ENCODE data around the gene PDZD2.
"Not testable (repeated sequence)": the region's sequence is repeated elsewhere in the genome, so short reads cannot be mapped to it uniquely, and the experiment has no call there.

PDZD2 gene

DNA sequence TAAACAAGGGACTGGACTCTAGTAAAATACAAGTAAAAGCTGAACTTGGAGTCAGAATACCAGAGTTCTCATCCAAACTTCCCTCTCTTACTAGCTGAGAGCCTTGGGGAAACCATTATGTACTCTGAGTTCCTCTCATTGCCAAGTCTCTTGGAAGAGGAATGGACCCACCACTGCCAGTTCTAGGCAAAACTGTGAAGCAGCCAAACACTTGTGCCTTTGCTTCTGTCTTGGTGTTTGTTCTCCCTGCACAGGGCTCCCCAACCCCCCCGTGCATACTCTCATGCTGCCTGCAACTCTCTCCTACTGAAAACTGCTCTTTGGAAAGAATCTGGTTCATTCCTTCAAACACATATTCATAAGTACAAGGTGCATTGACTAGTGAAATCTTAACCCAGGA, 102.6 kb downstream of the PDZD2 start:
- DNase-seq, result no peak

DNA sequence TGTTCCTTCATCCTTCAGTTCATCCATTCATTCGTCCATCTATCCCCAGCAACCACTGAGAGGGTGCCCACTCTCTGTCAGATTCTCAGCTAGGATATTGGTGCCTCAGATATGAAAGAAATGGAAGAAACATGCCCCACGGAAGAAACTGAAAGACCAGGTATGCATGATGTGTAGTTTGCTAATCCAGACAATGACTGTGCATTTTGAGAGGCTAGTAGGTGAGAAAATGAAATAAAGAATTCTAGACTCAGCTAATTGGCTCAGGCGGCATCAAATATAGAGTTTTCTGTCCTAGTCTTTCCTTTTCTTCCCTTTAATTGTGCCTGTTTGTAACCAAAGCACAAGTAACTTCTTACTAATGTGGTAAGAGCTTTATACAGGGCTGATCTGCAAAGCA, 104.7 kb downstream of the PDZD2 start:
- DNase-seq, result no peak

DNA sequence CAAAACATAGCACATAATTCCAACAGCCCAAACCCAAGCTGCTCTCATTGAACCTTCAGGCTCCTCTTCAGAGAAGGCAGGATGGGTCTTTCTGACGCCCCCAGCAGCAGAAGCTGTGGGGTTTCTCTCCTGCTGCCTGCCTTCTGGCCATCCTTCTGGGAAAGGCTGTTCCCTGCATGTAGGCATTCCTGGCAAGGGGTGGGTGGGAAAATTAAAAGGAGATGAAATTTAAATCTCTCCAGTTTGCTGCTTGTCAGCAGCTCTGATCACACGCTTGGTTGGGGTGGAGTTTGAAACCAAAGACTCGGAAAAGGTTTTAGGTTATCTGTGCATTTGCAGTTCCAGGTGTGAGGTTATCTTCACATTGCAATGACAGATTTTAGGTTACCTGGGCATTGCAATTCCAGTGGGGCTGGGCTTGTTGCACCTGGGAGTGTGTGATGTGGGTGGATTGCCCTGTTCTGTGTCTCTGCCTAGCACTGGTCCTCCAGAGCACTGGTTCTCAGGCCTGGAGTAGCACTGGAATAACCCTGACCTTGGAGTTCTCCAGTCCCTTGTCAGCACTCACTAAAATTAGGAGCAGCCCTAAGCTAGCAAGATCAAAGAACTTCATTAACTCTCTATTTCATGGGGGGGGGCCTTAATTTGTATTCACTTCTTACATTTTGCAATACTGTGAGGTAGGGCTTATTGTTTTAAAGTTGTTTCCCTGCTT, 109.7 kb downstream of the PDZD2 start:
- DNase-seq, result no peak

DNA sequence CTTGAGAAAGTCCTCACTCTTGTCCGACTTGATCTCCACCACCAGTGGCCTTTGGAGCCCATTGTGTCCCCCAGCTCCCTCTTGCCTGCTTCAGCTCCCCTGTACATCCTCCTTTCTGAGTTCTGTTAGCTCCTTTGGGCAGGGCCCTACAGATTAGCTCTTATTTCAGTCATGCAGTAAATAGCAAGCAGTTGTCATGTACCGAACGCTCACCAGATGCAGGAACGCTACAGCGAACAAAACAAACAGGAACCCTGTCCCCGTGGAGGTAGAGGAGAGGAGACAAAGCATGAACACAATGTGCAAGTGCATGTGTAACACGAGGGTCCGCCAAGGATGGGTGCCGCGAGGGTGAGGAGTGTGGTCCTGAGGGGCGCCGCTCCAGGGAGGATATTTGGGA, 111.3 kb downstream of the PDZD2 start:
- DNase-seq, result no peak

DNA sequence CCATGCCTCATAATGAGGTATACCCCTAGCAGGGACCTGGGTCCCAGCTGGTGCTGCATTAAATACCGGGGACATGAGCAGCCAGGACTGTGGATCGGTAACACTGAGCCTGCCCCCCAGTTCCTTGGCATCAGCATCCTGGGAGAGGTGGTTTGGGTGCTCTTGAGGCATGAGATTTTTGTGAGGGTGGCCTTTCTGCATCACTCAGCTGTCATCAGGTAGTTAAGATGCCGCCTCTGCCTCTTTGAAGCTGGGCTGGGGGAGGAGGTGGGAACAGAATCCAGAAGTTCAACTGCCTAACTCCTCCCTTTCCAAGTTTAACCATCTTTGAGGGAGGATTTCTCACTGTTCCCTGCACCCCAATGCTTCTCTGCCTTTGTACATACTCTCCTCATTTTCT, 112.7 kb downstream of the PDZD2 start:
- DNase-seq, result no peak

DNA sequence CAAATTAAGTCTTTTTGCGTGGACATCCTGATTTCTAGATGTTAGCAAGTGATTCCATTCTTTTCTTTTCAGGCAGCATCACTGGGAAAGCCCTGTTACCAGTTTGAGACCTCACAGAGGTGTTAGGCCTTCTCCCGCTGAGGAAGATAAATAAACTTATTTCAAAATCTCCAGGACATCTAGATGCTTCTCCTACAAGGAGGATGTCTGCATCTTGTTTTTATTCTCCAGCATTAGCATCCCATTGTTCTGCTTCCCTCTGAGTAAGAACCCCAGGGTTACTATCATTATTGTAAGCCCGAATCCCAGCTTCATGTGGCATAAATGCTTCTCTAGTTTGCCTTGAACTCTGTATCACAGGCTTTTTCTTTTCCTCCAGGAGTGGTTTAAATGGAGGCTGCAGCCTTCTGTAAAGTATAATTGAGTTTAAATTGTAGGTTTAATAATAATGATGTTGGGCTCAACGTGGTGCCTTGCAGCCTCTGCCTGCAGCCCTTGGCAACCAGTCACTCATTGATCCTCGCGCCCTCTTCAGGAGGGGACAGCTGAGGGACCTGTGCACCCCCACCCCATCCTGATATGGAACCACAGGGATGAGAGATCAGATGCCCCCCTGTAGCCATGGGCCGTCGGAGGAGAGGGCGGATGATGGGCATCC, 114.9 kb downstream of the PDZD2 start:
- no peak for DNase-seq

DNA sequence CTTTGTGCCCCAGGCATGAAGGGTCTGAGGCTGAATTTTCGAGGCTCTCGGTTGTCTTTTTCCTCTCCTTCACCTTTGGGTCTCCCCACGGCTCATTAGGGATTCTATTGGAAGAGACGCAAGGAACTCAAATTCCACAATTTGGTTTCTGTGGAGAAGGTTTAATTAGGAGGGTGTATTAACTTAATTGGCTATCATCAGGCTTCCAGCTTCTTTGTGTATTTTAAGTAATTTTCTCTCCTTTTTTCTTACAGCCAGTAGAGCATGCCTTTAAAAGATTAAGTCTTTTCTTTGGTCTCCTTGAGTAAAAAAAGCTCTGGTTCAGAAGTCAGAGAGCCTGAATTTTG, 115.4 kb downstream of the PDZD2 start:
- DNase-seq, result no peak

DNA sequence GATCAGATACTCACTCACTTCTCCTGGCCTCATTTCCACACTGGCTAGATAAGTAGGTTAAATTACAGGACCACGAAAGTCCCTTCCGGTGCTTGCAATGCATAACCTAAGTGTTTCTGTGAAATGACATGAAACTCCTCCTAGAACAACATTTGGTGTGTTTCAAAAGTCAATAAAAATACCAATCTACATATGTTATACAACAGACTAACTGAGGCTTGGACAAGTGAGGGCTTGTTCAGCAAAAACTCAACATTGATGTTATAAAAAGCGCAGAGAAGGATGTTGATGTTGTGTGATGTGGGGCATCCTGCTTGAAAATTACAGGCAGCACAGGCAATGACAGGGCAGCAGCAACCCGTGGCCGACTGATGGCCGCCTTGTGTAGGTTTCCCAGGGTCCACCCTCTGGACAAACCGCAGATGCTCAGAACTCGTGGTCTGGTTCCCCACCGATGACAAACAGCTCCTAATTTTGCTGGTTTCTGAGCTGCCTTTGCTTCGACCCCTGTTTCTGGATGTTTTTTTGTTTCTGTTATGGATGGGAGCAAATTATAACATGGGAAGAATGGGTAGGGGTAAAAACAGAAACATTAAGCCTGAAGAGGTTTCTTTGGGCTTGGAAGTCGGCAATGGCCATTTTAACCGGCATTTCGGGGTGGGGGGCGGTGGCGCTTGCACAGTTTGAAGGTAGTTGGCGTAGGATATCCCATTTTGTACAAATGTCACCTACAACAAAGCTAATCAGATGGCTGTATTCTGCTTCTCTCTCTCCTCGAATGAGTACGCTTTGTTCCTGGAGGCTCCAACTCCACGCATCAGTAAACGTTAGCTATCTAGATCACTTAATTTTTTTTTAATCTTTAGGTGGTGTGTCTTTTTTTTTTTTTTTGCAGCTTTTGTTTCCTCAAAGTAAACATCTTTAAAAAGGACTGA, 116.1 kb downstream of the PDZD2 start:
- no peak for DNase-seq

DNA sequence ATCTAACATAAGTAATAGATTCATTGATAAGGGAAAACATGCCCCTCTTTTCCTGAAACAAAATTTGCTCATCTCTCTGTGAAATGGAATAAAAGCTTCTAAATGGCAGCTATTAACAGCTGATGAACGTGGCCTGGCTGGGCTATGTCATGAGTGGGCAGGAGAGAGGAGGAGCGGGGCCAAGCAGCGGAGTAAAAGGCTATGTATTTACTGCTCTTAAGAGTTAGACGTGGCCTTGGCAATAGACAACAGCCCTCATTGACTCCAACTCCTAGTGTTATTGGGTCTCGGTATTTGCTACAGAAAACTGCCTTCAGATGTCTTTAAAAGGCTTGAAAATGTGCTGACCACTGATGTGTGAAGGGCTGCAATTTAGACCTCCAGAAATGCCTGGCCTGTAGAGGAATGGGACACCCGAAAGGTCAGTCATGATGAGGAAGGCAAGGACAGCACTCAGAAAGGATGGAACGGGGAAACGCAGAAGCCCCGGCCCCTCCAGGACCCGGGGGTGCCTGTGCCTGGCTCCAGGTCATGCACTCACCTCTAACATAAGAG, 116.8 kb downstream of the PDZD2 start:
- DNase-seq, result no peak

DNA sequence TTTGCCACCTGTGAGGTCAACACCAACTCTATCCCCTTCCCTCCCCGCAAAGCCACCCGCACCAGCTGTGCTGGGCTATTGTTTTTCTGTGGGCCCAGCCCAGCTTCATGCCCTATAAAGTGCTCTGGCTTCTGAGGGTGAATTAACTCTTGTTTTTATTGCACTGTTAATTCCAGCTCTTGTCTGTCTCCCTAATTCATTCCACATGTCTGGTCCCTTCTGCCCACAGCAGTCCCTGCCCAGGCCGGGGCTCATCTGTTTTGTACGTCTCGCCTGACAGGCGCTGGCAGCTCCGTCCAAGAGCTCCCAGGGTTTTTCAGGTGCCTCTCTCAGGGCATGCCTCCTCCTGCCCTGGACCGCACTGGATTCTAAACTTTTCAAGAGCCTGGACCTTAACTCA, 118.9 kb downstream of the PDZD2 start:
- no peak for DNase-seq

DNA sequence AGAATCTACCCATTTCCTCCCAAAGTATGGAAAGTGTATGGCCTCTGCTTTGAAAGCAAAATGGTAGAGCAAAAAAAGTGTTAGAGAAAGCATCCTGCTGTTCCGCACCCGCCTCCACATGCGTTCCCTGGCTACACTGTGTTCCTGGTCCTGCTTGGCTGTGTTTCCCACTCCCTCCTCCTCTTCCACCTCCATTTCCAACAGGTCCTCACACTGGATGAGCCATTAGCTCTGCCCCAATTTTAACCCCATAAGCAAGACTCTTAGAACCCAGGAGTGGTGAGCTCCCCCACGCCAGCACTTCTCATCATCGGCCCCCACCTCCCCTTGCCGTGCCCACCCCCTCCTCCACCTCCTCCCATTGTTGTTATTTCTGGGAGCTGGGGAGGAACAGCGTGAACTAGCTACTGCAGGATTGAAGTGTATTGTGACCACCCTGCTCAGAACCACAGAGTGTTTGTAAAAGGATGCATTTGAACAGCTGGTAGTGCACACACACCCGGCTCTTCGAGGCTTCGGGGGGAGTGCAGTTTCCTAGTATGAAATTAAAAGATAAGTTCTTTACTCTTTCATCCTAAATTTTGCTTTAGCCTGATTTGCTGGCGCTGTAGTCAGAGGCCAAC, 120.0 kb downstream of the PDZD2 start:
- no peak for DNase-seq

DNA sequence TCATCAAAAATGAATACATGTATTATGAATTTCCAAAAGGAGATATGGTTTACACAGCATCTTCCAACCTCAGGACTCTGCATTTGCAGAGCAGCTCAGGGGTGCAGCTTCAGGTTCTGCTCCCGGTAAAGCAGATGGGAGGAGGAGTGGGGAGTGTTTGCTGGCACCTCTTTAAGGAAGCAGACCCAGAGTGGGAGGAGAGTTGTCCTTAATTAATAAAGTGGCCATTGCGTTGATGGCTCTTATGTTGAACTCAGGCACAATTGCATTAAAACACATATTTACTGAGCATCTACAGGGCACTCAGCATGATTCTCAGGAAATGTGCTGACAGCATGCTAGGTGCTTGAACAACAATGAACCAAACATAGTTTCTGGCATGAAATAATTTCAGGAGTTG, 121.0 kb downstream of the PDZD2 start:
- no peak for DNase-seq

DNA sequence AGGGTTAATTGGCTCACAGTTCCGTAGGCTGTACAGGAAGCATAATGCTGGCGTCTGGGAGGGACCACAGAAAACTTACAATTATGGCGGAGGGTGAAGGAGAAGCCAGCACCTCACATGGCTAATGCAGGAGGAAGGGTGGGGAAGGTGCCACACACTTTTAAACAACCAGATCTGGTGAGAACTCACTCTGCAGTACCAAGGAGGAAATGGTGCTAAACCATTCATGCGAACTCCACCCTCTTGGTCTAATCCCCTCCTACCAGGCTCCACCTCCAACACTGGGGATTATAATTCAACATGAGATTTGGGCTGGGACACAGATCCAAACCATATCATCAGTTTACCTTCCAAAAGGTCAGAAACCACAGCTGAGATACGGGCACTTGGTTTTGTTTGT, 122.9 kb downstream of the PDZD2 start:
- no peak for DNase-seq

DNA sequence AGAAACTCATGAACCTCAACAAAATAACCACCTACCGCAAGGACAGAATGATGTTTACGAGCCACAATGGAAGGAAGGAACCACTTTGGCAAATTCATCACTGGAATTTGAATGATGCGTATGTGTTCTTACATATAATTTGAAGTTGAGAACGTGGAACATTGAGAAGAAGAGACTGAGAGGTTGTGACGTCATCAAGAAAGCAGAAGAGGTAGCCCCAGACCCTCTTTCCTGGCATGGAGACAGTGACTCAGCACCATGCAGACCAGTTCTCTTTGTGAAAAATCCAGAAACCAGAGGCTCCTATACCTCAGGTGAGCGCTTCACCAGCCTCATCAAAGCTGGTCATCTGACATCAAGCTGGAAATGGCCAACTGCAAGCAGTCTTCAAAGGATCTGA, 124.5 kb downstream of the PDZD2 start:
- no peak for DNase-seq

DNA sequence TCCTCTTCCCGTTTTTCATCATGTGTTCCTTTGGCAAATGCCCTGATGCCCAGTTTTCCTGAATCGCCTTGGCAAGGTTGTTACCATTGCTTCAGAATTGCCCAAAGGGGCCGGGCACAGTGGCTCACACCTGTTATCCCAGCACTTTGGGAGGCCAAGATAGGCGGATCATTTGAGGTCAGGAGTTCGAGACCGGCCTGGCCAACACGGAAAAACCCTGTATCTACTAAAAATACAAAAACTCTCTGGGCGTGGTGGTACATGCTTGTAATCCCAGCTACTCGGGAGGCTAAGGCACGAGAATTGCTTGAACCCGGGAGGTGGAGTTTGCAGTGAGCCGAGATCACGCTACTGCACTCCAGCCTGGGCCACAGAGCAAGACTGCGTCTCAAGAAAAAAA, 125.8 kb downstream of the PDZD2 start:
- not testable (repeated sequence) for DNase-seq

DNA sequence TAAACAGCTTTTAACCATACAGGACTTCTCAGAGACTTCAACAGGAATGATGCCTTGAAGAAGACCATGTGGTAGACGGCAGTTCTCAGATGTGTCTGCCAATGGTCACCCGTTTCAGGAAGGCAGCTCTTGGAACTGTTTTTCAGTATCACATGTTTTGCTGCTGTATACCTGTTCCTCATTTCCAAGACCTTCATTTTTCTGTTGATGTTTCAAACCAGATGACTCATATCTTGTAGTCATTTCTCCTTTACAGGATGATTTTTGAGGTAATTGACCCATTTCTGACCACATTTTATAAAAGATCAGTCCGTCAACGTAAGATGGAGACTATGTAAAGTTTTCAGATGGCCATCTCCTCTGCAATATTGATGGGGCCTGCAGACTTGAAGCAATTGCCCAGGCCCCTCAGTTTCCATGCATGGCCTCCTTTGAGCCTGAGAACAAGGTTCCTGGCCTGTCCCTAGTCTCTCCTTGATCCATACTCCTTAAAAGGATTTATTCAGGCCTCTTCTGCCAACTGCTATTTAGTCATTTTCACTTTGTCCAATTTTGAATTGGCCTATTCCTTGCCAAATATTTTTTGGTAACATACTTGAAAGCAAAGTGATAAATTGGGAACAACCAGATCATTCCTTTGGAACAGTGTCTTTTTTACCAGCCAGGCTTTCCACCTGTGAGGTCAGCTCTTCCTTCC, 128.6 kb downstream of the PDZD2 start:
- DNase-seq, result no peak

DNA sequence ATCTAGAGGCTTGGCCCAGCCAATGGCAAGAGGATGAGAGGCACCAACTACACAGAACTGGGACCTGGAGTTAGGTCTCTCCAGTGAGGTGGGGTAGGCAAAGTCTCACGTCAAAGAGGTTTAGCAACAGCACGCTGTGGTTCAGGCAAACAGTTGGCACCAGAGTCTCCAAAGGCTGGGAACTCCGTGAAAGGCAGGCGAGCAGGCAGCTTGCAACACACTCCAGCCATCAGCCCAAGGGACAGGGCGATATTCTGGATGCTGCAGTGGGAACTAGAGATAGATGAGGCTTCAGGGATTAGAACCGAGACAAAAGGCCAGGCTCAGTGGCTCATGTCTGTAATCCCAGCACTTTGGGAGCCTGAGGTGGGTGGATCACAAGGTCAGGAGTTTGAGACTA, 129.1 kb downstream of the PDZD2 start:
- DNase-seq, result no peak

DNA sequence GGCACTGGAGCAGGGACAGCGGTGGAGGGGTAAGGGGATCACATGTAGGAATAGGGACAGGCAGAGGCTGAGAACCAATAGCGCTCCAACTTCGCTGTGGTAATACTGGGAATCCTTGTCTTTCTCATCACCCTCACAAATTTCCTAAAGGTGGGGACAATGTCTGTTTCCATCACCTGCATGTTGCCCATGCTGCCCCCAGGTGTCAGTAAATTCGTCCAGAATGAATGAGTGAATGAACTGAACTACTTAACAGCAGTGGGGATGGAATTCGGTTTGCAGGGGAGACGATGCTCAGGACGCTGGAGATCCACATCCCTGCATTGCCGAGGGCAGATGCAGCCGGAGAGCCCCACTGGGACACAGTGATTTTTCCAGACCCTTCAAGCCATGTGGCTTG, 129.9 kb downstream of the PDZD2 start:
- no peak for DNase-seq

DNA sequence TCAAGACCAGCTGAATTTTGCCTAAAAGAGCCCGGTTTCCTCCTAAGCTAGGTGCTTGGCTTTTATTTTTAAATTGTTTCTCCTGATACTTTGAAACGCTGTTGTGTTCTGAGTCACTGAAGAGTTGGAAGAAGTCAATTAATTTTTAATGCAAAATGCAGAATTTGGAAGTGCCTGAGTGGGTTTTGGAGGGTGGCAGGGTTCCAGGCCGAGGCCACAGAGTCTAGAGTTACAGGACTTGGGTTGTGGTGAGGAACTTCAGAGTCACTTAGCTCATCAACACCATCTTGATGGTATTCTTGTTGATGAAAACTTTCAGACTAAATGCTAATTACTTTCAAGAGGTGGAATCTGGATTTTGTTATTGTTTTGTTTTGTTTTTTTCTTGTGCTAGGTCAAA, 130.6 kb downstream of the PDZD2 start:
- no peak for DNase-seq

DNA sequence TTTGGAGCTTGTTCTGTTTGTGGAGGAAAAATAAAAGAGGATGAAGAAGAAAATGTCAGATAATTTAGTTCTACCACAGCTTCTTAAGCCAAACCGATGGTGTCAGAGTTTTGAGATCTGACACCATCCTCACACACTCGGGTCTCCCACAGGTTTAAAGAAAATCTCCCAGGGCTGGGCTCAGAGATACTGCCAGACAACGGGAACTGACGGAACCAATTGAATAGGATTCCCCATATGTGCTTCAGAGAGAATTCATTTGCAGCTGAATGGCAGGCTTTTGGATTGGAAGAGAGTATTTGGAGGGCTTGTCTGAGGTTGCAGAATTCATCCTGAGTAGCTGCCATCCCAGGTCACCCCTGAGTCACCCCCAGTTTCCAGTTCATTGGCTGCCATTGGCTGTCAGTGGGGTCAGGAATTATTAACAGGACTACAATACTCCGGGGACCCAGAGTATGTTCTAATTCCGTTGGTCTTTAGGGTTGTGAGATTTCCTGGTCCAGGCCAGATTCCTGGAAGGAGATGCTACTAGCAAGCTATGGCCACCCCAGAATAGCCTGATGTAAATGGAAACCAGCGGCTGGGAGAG, 131.3 kb downstream of the PDZD2 start:
- no peak for DNase-seq

DNA sequence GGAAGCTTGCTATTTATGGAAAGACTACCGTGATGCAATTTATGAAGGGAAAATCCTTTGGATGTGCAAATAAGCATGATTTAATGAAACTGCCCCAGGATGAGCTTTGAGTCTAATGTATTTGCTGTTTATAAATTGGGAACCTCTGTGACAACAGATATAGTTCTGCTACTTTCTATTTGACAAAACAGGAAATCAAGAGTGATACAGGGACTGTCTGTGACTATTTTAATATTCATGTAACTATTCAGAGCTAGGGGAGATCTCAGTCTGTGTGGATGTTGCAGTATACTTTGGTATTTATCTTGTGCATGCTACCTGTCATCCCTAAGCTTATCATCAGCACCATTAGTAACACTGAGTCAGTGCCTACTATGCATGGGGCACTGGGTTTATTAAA, 132.1 kb downstream of the PDZD2 start:
- DNase-seq, result no peak

DNA sequence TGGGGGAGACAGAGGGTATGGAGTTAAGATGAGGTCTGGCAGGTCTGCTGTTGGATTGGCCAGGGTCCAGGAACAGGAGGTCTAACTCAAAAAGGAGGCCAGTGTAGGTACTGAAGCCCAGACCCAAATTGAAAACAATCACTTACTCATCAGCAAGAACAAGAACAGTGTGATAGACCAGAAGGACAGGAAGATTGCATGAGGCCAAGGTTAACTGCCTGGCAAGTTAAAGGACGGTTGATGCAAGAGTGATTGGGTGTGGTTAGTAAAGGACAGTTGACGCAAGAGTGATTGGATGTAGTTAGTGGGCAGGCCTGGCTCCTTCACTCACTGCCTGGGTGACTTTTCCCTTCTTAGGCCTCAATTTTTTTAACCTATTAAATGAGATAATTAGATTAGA, 132.6 kb downstream of the PDZD2 start:
- no peak for DNase-seq

All from fibroblast of skin of right quadriceps (primary cell).